Nephron (organoid): Measurements from ENCODE around the gene MVD.

Experiments used
- H3K27ac Mint-ChIP-seq, 3 experiments: 2 replicates each; pipeline ENCODE4 v1.8.0; 2020; ENCODE audit warnings: mixed read lengths in 3 of 3, mild to moderate bottlenecking in 2 of 3, moderate library complexity in 1 of 3
- H3K27me3 Mint-ChIP-seq: 2 replicates; pipeline ENCODE4 v1.8.0; 2021; ENCODE audit warnings: low read depth, mild to moderate bottlenecking, moderate library complexity, mixed read lengths
- H3K36me3 Mint-ChIP-seq: 2 replicates; pipeline ENCODE4 v1.8.0; 2020; ENCODE audit warnings: low read depth, mixed read lengths
- H3K4me1 Mint-ChIP-seq: 2 replicates; pipeline ENCODE4 v1.8.0; 2020; ENCODE audit warnings: mixed read lengths
- H3K4me3 Mint-ChIP-seq, 3 experiments: 2 replicates each; pipeline ENCODE4 v1.8.0; 2020; ENCODE audit warnings: mild to moderate bottlenecking in 3 of 3, mixed read lengths in 3 of 3, moderate library complexity in 2 of 3
- H3K9me3 Mint-ChIP-seq: 2 replicates; pipeline ENCODE4 v1.8.0; 2020; ENCODE audit warnings: mixed read lengths
- CTCF ChIP-seq, 3 experiments: fragments of 200-600 bp; sonication (generic); IDR thresholded peaks; one replicate each; pipeline ENCODE4 v1.5.0; 2021; ENCODE audit warnings: antibody characterized with exemption in 3 of 3; ENCODE audit not compliant: unreplicated experiment in 3 of 3

The MVD gene

GRCh38 chr16:88656291-88656980, 6.5 kb downstream of the MVD start:
- peaks cover 3% of the 10 kb centered on the region for H3K4me1 Mint-ChIP-seq
- H3K36me3 Mint-ChIP-seq, result peaks cover 8% of the 10 kb centered on the region
- no peaks in the 10 kb centered on the region for H3K9me3 Mint-ChIP-seq
- no peaks in the 10 kb centered on the region for H3K27me3 Mint-ChIP-seq
- H3K27ac Mint-ChIP-seq, result no peak overlapping the region
- TF ChIP-seq CTCF (IDR thresholded peaks at IDR 0.05; ENCODE audit: unreplicated experiment in 3 of 3), result no peak
- H3K4me3 Mint-ChIP-seq, result no peak overlapping the region

GRCh38 chr16:88655733-88656281, 7.1 kb downstream of the MVD start:
- H3K4me3 Mint-ChIP-seq, result no peak overlapping the region
- H3K4me1 Mint-ChIP-seq, result no peaks in the 10 kb centered on the region
- peaks cover 8% of the 10 kb centered on the region for H3K36me3 Mint-ChIP-seq
- TF ChIP-seq CTCF (IDR thresholded peaks at IDR 0.05; ENCODE audit: unreplicated experiment in 3 of 3), result no peak
- no peaks in the 10 kb centered on the region for H3K9me3 Mint-ChIP-seq
- no peak overlapping the region for H3K27ac Mint-ChIP-seq
- no peaks in the 10 kb centered on the region for H3K27me3 Mint-ChIP-seq

GRCh38 chr16:88655053-88655732, 7.7 kb downstream of the MVD start:
- no peaks in the 10 kb centered on the region for H3K27me3 Mint-ChIP-seq
- no peaks in the 10 kb centered on the region for H3K9me3 Mint-ChIP-seq
- no peaks in the 10 kb centered on the region for H3K4me1 Mint-ChIP-seq

GRCh38 chr16:88654363-88655052, 8.4 kb downstream of the MVD start:
- no peak overlapping the region for H3K4me3 Mint-ChIP-seq
- H3K9me3 Mint-ChIP-seq, result no peaks in the 10 kb centered on the region
- H3K4me1 Mint-ChIP-seq, result peaks cover under 1% of the 10 kb centered on the region
- H3K27ac Mint-ChIP-seq, result no peak overlapping the region
- H3K27me3 Mint-ChIP-seq, result no peaks in the 10 kb centered on the region
- peaks cover 8% of the 10 kb centered on the region for H3K36me3 Mint-ChIP-seq
- no peak for TF ChIP-seq CTCF (IDR thresholded peaks at IDR 0.05; ENCODE audit: unreplicated experiment in 3 of 3)

More at GRCh38 chr16:88655053-88655732, 7.7 kb downstream of the MVD start:
- no peak overlapping the region for H3K27ac Mint-ChIP-seq
- no peak for TF ChIP-seq CTCF (IDR thresholded peaks at IDR 0.05; ENCODE audit: unreplicated experiment in 3 of 3)
- peaks cover 8% of the 10 kb centered on the region for H3K36me3 Mint-ChIP-seq
- H3K4me3 Mint-ChIP-seq, result no peak overlapping the region

GRCh38 chr16:88653596-88654362, 9.1 kb downstream of the MVD start:
- Mint-ChIP-seq H3K9me3 (no peaks in the 10 kb centered on the region), H3K4me3 (peak overlapping the region in 1 of 3 experiments; percentile 3), H3K36me3 (peaks cover 11% of the 10 kb centered on the region), H3K27ac (no peak overlapping the region), H3K4me1 (peaks cover 6% of the 10 kb centered on the region), H3K27me3 (no peaks in the 10 kb centered on the region)
- no peak for TF ChIP-seq CTCF (IDR thresholded peaks at IDR 0.05; ENCODE audit: unreplicated experiment in 3 of 3)
